DMS153 (cell line): ENCODE results near the gene ZFP3.
"Not testable (repeated sequence)": the region's sequence is repeated elsewhere in the genome, so short reads cannot be mapped to it uniquely, and the experiment has no call there.

Source experiments
- DNase-seq: peaks from one replicate; lab custom pipeline; 2025; lab: John Stamatoyannopoulos, UW

ZFP3 gene

GRCh38 chr17:5138616-5139457 lies 60.6 kb downstream of the ZFP3 start:
- no peak for DNase-seq

- no peak for DNase-seq
These were observed 61.1 kb downstream of the ZFP3 start for GRCh38 chr17:5139458-5139732.

GRCh38 chr17:5142877-5143276 lies 64.6 kb downstream of the ZFP3 start:
- not testable (repeated sequence) for DNase-seq
